GM10266 (cell line): ENCODE measurements around the gene ATAD3C.
"Not testable (repeated sequence)": the region's sequence is repeated elsewhere in the genome, so short reads cannot be mapped to it uniquely, and the experiment has no call there.

Experiments
- DNase-seq: peaks from one replicate; pipeline ENCODE4 v3.0.0; 2012; ENCODE audit errors: extremely low spot score
- TF ChIP-seq, protein P1 (sequence below): IDR thresholded peaks from 2 replicates; pipeline ENCODE4 v1.5.1; 2012; ENCODE audit warnings: mild to moderate bottlenecking, low read depth; ENCODE audit not compliant: control insufficient read depth, insufficient read depth; ENCODE audit errors: missing control alignments

ATAD3C gene

DNA sequence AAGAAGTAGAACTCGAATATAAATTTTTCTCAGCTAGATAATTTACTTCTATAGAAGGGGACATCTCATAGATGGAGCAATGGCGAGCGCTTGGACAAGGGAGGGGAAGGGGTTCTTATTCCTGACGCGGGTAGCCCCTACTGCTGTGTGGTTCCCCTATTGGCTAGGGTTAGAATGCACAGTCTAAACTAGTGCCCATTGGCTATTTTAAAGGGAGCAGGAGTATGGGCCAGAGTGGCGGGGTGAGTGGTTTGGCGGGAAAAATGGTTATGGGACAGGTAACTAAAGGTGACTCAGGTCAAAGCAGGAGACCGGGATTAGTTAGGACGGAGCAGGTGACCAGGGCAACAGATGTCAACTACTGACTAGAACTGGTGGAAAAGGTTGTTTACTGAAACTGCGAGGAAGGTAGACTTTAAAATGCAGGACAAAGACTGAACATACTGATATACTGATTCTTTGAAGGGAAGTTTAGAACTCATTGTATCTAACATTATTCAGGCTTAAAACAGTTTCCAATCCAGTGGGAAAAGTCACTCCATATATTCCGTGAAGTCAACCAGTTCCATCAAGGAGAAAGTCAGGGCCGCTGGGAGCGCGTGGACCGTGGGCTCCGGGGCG is 61.5 kb downstream of the ATAD3C start:
- DNase-seq = no peak
- TF ChIP-seq, protein P1, sequence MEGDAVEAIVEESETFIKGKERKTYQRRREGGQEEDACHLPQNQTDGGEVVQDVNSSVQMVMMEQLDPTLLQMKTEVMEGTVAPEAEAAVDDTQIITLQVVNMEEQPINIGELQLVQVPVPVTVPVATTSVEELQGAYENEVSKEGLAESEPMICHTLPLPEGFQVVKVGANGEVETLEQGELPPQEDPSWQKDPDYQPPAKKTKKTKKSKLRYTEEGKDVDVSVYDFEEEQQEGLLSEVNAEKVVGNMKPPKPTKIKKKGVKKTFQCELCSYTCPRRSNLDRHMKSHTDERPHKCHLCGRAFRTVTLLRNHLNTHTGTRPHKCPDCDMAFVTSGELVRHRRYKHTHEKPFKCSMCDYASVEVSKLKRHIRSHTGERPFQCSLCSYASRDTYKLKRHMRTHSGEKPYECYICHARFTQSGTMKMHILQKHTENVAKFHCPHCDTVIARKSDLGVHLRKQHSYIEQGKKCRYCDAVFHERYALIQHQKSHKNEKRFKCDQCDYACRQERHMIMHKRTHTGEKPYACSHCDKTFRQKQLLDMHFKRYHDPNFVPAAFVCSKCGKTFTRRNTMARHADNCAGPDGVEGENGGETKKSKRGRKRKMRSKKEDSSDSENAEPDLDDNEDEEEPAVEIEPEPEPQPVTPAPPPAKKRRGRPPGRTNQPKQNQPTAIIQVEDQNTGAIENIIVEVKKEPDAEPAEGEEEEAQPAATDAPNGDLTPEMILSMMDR = no peak

DNA sequence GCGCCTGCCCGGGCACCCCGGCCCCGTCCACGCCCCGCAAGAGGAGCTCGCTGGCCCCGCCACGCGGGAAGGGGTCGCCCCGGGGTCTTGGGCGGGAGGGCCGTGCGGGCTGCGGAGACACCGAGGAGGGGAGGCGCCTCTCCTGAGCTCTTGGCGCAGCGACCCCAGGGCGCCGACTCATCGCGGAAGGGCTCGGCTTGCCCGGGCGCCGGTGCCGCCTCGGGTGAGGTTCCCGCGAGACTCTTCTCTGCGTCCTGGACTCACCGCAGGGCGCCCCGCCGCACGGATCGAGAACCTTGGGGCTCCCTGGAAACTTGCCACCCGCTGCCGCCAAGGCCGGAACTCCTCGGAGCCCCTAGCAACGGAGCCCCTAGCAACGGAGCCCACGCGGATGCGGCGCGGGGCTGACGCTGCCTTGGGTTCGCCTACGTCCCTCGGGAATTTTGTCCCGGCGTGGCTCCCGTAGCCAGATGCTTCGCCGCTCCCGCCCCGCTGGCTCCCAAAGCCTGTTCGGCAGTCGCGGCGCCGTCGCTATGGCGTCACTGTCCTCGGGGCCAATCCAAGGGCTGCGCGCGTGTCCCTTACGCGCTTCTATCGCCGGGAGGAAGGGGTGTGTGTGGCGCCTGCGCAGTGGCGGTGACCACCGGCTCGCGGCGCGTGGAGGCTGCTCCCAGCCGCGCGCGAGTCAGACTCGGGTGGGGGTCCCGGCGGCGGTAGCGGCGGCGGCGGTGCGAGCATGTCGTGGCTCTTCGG is 62.2 kb downstream of the ATAD3C start, which contains the start of gene ATAD3A:
Gene ATAD3A (plus strand): TSS at position 630 of the 753 bp plus-strand sequence. CDS start 107 bp downstream, at position 737.
- peak; percentile 100 for DNase-seq
- TF ChIP-seq, protein P1 = no peak

DNA sequence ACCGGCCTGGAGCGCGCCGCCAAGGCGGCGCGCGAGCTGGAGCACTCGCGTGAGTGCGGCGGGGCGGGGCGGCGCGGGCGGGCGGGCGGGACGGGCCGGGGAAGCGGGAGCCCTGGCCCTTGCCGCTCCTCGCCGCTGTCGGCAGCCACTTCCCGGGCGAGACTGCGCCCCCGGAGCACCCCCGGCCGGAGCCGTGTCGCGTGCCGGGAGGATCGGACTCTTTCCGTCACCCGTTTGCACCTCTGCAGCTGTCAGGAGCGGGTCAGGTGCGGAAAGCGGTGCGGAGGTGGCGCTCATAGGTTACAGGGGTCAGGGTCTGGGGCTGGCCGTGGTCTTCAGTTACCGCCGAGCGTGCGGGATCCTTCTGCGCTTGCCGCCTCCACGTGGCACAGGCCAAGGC is 62.9 kb downstream of the ATAD3C start:
- not testable (repeated sequence) for DNase-seq

DNA sequence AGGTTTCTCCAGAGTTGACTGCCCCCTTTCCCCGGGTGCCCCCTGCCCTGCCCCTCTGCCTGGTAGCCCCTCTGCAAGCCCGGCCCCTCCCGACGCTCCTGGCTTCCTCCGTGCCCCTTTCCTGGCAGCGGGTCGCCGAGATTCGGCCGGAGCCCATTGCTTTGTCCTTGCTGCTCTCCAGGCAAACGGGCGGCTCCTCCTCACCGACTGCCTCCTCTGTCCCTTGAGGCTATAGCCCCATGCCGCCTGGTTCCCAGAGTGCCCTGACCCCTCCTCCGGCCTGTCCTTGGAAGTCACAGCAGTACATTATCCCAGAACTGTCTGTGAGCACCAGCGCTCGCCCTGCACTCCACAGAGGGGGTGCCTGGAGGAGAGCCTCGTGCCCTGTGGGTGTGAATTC is 64.2 kb downstream of the ATAD3C start:
- not testable (repeated sequence) for DNase-seq

DNA sequence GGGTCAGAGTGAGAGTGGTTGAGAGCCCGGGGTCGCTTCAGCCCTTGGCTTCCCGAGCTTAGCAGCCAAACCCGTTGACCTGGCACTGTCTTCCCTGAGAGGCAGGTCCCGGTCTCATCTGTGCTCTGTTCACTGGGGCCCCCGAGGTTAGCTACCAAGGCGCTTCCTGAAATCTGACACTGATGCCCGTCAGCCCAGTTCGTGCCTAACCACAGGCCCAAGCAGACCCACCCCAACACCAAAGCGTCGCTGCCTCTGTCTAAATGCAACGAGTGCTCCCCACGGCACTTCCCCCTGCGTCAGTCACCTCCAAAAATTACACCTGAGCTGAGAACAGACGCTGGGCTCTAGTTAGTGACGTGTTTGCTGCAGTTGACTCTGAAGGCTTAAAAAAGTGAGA is 64.9 kb downstream of the ATAD3C start:
- DNase-seq = not testable (repeated sequence)

DNA sequence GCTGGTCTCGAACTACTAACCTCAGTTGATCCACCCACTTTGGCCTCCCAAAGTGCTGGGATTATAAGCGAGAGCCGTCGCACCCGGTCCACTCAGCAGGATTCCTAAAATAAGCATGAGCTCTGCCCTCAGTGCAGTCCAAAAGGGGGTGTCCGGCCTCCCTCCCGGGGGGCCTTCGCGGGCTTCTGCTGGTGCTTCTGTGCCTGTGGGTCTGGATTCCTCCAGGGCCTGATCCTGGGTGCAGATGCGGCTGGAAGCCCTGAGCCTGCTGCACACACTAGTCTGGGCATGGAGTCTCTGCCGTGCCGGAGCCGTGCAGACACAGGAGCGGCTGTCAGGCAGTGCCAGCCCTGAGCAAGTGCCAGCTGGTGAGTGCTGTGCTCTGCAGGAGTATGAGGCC is 67.4 kb downstream of the ATAD3C start:
- DNase-seq = not testable (repeated sequence)

DNA sequence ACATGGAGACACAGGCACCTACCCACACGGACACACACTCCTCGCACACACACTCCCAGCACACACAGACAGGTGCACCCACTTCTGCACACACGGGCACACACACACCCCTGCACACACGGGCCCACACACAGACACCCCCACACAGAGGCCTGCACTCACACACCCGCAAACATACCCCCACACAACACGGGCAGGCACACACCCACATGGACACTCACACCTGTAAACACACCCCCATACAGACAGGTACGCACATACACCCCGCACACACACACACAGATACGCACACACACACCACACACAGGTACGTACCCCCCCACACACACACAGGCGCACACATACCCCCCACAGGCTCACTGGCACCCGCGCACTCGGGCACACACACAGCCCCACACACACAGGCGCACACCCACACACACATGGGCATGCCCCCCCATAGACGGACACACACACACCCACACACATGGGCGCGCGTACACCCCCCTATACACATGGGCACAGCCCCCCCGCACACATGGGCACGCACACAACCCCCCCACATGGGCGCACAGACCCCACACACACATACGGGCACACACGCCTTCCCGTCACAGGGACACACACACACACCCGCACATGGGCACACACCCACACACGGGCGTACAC is 68.6 kb downstream of the ATAD3C start:
- TF ChIP-seq, protein P1 = no peak
- no peak for DNase-seq

DNA sequence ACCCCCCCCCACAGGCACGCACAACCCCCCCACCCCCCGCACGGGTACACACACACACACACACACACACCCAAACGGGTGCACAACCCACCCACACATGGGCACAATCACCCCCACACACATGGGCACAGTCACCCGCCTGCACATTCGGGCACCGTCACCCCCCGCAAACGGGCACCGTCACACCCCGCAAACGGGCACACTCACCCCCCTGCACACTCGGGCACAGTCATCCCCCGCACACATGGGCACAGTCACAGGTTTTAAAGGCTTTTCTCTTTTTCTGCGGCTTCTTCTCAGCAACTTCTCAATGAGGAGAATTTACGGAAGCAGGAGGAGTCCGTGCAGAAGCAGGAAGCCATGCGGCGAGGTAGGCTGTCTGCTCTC is 69.1 kb downstream of the ATAD3C start:
- not testable (repeated sequence) for DNase-seq
